HUES6 (cell line): ENCODE results near the gene UGT2B15.

Experiments
- H3K27ac ChIP-seq: 2 replicates; pipeline ENCODE4 v1.7.0; 2013; ENCODE audit warnings: low read depth, mild to moderate bottlenecking, low read length, inconsistent platforms
- H3K27me3 ChIP-seq: 2 replicates; pipeline ENCODE4 v1.6.1; 2013; ENCODE audit warnings: low read length; ENCODE audit not compliant: control insufficient read depth, insufficient read depth
- H3K36me3 ChIP-seq: 2 replicates; pipeline ENCODE4 v1.6.1; 2013; ENCODE audit warnings: low read length; ENCODE audit not compliant: control insufficient read depth, insufficient read depth
- H3K4me1 ChIP-seq: 2 replicates; pipeline ENCODE4 v1.6.1; 2013; ENCODE audit warnings: low read length; ENCODE audit not compliant: control insufficient read depth, insufficient read depth
- H3K4me3 ChIP-seq: 2 replicates; pipeline ENCODE4 v1.5.1; 2013; ENCODE audit warnings: low read depth, low read length
- H3K9ac ChIP-seq: one replicate; pipeline ENCODE4 v1.6.1; 2013; ENCODE audit warnings: mild to moderate bottlenecking, low read length
- H3K9me3 ChIP-seq: 2 replicates; pipeline ENCODE4 v1.6.1; 2013; ENCODE audit warnings: low read depth, low read length; ENCODE audit not compliant: control insufficient read depth, insufficient read depth

UGT2B15 gene

DNA sequence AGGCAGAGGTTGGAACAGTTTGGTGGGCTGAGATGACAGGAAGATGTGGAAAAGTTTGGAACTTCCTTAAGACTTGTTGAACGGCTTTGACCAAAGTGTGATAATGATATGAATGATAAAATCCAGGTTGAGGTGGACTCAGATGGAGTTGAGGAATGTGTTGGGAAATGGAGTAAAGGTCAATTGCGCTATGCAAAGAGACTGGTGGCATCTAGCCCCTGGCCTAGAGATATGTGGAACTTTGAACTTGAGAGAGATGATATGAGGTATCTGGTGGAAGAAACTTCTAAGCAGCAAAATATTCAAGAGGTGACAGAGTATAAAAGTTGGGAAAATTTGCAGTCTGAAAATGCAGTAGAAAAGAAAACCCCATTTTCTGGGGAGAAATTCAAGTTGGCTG lies 73.0 kb downstream of the UGT2B15 start:
- Histone ChIP-seq H3K36me3 (no peaks in the 10 kb centered on the region), H3K4me1 (no peaks in the 10 kb centered on the region), H3K4me3 (no peak overlapping the region), H3K27me3 (no peaks in the 10 kb centered on the region), H3K9ac (no peak overlapping the region), H3K27ac (no peak overlapping the region), H3K9me3 (no peaks in the 10 kb centered on the region)
